Measurements from ENCODE around the gene LGALS9C.
"Not testable (repeated sequence)": the region's sequence is repeated elsewhere in the genome, so short reads cannot be mapped to it uniquely, and the experiment has no call there.

- not testable (repeated sequence) for TF ChIP-seq CTCF (conservative IDR thresholded peaks at IDR 0.05; ENCODE audit: low read depth, low read length); NFE2L2 (IDR thresholded peaks at IDR 0.05; ENCODE audit: low read depth, low read length); ELK1 (IDR thresholded peaks at IDR 0.05; ENCODE audit: borderline replicate concordance, low read depth, low read length); POLR2A (IDR thresholded peaks at IDR 0.05; ENCODE audit: low read depth, low read length); RFX5 (IDR thresholded peaks at IDR 0.05; ENCODE audit: low read depth, low read length); FOS (IDR thresholded peaks at IDR 0.05; ENCODE audit: low read depth, low read length); RAD21 (IDR thresholded peaks at IDR 0.05; ENCODE audit: low read length); USF2 (IDR thresholded peaks at IDR 0.05; ENCODE audit: low read depth, low read length); CHD1 (IDR thresholded peaks at IDR 0.05; ENCODE audit: low read depth, low read length); CEBPB (IDR thresholded peaks at IDR 0.05; ENCODE audit: low read depth, low read length); MXI1 (IDR thresholded peaks at IDR 0.05; ENCODE audit: borderline replicate concordance, low read depth, low read length); BHLHE40 (IDR thresholded peaks at IDR 0.05; ENCODE audit: low read depth, low read length); SMC3 (IDR thresholded peaks at IDR 0.05; ENCODE audit: low read depth, low read length)
These were observed 16.3 kb downstream of the LGALS9C start for GRCh38 chr17:18492712-18493480.

All from IMR-90 (cell line).